T-helper 2 cell (primary cell): Measurements from ENCODE around the gene PDGFA.

Experiments used
- DNase-seq, 5 experiments: peaks; one replicate each; pipeline versions ENCODE4 v3.0.0 to v3.0.0-alpha.2; 2012 to 2022

The PDGFA gene

GRCh38 chr7:471866-472639 lies 47.6 kb downstream of the PDGFA start:
- DNase-seq = no peak

- DNase-seq = no peak
These were observed 48.3 kb downstream of the PDGFA start for GRCh38 chr7:471191-471865.

- no peak for DNase-seq
These were observed 50.1 kb downstream of the PDGFA start for GRCh38 chr7:469563-469961.

- DNase-seq = no peak
These were observed 50.7 kb downstream of the PDGFA start for GRCh38 chr7:468681-469562.

- DNase-seq = no peak
These were observed 51.6 kb downstream of the PDGFA start for GRCh38 chr7:467856-468545.

- DNase-seq = peak in 1 of 5 experiments; percentile 6
These were observed 52.2 kb downstream of the PDGFA start for GRCh38 chr7:467393-467828.

GRCh38 chr7:466465-467191 lies 53.0 kb downstream of the PDGFA start:
- no peak for DNase-seq

GRCh38 chr7:465710-466400 lies 53.8 kb downstream of the PDGFA start:
- no peak for DNase-seq

GRCh38 chr7:464454-465401 lies 54.9 kb downstream of the PDGFA start:
- DNase-seq = no peak

- no peak for DNase-seq
These were observed 55.7 kb downstream of the PDGFA start for GRCh38 chr7:463817-464453.

GRCh38 chr7:463362-463781 lies 56.3 kb downstream of the PDGFA start:
- no peak for DNase-seq

- DNase-seq = no peak
These were observed 57.2 kb downstream of the PDGFA start for GRCh38 chr7:462173-463103.

- no peak for DNase-seq
These were observed 58.0 kb downstream of the PDGFA start for GRCh38 chr7:461453-462172.

- no peak for DNase-seq
These were observed 58.6 kb downstream of the PDGFA start for GRCh38 chr7:461117-461452.

- no peak for DNase-seq
These were observed 59.1 kb downstream of the PDGFA start for GRCh38 chr7:460374-461116.

- no peak for DNase-seq
These were observed 59.9 kb downstream of the PDGFA start for GRCh38 chr7:459584-460373.
